GM20000 (cell line): Measurements from ENCODE around the gene EMD.
"Not testable (repeated sequence)": the region's sequence is repeated elsewhere in the genome, so short reads cannot be mapped to it uniquely, and the experiment has no call there.

Experiments
- DNase-seq: peaks from one replicate; pipeline ENCODE4 v3.0.0; 2012; ENCODE audit warnings: low spot score
- CTCF ChIP-seq: IDR thresholded peaks from 2 replicates; pipeline ENCODE4 v1.5.1; 2012; ENCODE audit warnings: mild to moderate bottlenecking, control low read depth; ENCODE audit errors: extremely low read depth, missing control alignments

Gene EMD

GRCh38 chrX:154381271-154381670 lies 2.2 kb downstream of the EMD start:
- TF ChIP-seq CTCF, result no peak
- no peak for DNase-seq

GRCh38 chrX:154382483-154383069 lies 3.5 kb downstream of the EMD start:
- no peak for TF ChIP-seq CTCF
- no peak for DNase-seq

GRCh38 chrX:154383359-154384283 lies 4.5 kb downstream of the EMD start:
- TF ChIP-seq CTCF, result no peak
- no peak for DNase-seq

- TF ChIP-seq CTCF, result no peak
- DNase-seq, result no peak
Observed at GRCh38 chrX:154384284-154384892, 5.3 kb downstream of the EMD start.

GRCh38 chrX:154388094-154388493 lies 9.0 kb downstream of the EMD start:
- DNase-seq, result not testable (repeated sequence)

- DNase-seq, result not testable (repeated sequence)
Observed at GRCh38 chrX:154388649-154389048, 9.6 kb downstream of the EMD start.

GRCh38 chrX:154389812-154390747 lies 11.0 kb downstream of the EMD start:
- not testable (repeated sequence) for DNase-seq

GRCh38 chrX:154396363-154396762 lies 17.3 kb downstream of the EMD start:
- not testable (repeated sequence) for DNase-seq
